C4-2B (cell line): Measurements from ENCODE around the gene SFXN5.

Experiments
- CTCF ChIP-seq: fragments of 450-650 bp; conservative IDR thresholded peaks from 2 replicates; pipeline ENCODE4 v1.5.1; 2017; ENCODE audit warnings: mild to moderate bottlenecking
- ZFX ChIP-seq: fragments of 450-650 bp; IDR thresholded peaks from 2 replicates; pipeline ENCODE4 v1.6.1; 2017

GRCh38 chr2:72914589-72915319 lies 156.8 kb downstream of the SFXN5 start:
- TF ChIP-seq CTCF (no peak), ZFX (no peak)
